Measurements from ENCODE around the gene C1orf94.
"Not testable (repeated sequence)": the region's sequence is repeated elsewhere in the genome, so short reads cannot be mapped to it uniquely, and the experiment has no call there.

The C1orf94 gene

GRCh38 chr1:34164771-34165391 is 11.8 kb upstream of the C1orf94 start, which contains the start of gene CSMD2:
Gene CSMD2, minus strand, starts transcription at chr1:34165230. Its CDS starts 133 bp downstream, at chr1:34165097.
- DNase-seq (ENCODE audit: low read depth in 4 of 4, low spot score in 1 of 4), result no peak

GRCh38 chr1:34165422-34165921 is 11.2 kb upstream of the C1orf94 start:
- DNase-seq (ENCODE audit: low read depth in 4 of 4, low spot score in 1 of 4), result no peak

- no peak for DNase-seq (ENCODE audit: low read depth in 4 of 4, low spot score in 1 of 4)
Observed at GRCh38 chr1:34166191-34166624, 10.5 kb upstream of the C1orf94 start.

GRCh38 chr1:34166625-34167361 is 9.9 kb upstream of the C1orf94 start:
- no peak for DNase-seq (ENCODE audit: low read depth in 4 of 4, low spot score in 1 of 4)

GRCh38 chr1:34167389-34167788 is 9.3 kb upstream of the C1orf94 start:
- no peak for DNase-seq (ENCODE audit: low read depth in 4 of 4, low spot score in 1 of 4)

GRCh38 chr1:34175744-34176143 is 963 bp upstream of the C1orf94 start:
- DNase-seq (ENCODE audit: low read depth in 4 of 4, low spot score in 1 of 4), result no peak

- DNase-seq (ENCODE audit: low read depth in 4 of 4, low spot score in 1 of 4), result no peak
Observed at GRCh38 chr1:34178072-34178471, 1.4 kb downstream of the C1orf94 start.

GRCh38 chr1:34183381-34183780 is 6.7 kb downstream of the C1orf94 start:
- DNase-seq (ENCODE audit: low read depth in 4 of 4, low spot score in 1 of 4), result not testable (repeated sequence)

- no peak for DNase-seq (ENCODE audit: low read depth in 4 of 4, low spot score in 1 of 4)
Observed at GRCh38 chr1:34186741-34187494, 10.2 kb downstream of the C1orf94 start.

- DNase-seq (ENCODE audit: low read depth in 4 of 4, low spot score in 1 of 4), result no peak
Observed at GRCh38 chr1:34188418-34188817, 11.7 kb downstream of the C1orf94 start.

- no peak for DNase-seq (ENCODE audit: low read depth in 4 of 4, low spot score in 1 of 4)
Observed at GRCh38 chr1:34188985-34189384, 12.3 kb downstream of the C1orf94 start.

- no peak for DNase-seq (ENCODE audit: low read depth in 4 of 4, low spot score in 1 of 4)
Observed at GRCh38 chr1:34190692-34191091, 14.0 kb downstream of the C1orf94 start.

- DNase-seq (ENCODE audit: low read depth in 4 of 4, low spot score in 1 of 4), result no peak
Observed at GRCh38 chr1:34192621-34193020, 15.9 kb downstream of the C1orf94 start.

GRCh38 chr1:34199927-34200326 is 23.2 kb downstream of the C1orf94 start:
- DNase-seq (ENCODE audit: low read depth in 4 of 4, low spot score in 1 of 4), result no peak

- no peak for DNase-seq (ENCODE audit: low read depth in 4 of 4, low spot score in 1 of 4)
Observed at GRCh38 chr1:34212673-34213072, 36.0 kb downstream of the C1orf94 start.

- no peak for DNase-seq (ENCODE audit: low read depth in 4 of 4, low spot score in 1 of 4)
Observed at GRCh38 chr1:34213956-34214355, 37.2 kb downstream of the C1orf94 start.

GRCh38 chr1:34231441-34231840 is 54.7 kb downstream of the C1orf94 start:
- DNase-seq (ENCODE audit: low read depth in 4 of 4, low spot score in 1 of 4), result no peak

GRCh38 chr1:34235594-34235993 is 58.9 kb downstream of the C1orf94 start:
- no peak for DNase-seq (ENCODE audit: low read depth in 4 of 4, low spot score in 1 of 4)

- no peak for DNase-seq (ENCODE audit: low read depth in 4 of 4, low spot score in 1 of 4)
Observed at GRCh38 chr1:34236089-34236488, 59.4 kb downstream of the C1orf94 start.

- DNase-seq (ENCODE audit: low read depth in 4 of 4, low spot score in 1 of 4), result no peak
Observed at GRCh38 chr1:34237151-34237815, 60.6 kb downstream of the C1orf94 start.

- DNase-seq (ENCODE audit: low read depth in 4 of 4, low spot score in 1 of 4), result no peak
Observed at GRCh38 chr1:34245967-34246366, 69.3 kb downstream of the C1orf94 start.
